Hepatocyte (in vitro differentiated cells): ENCODE measurements around the gene CRMP1.

Experiments
- EZH2 ChIP-seq: fragments of 200-600 bp; sonication (generic); IDR thresholded peaks from 2 replicates; pipeline ENCODE4 v1.6.1; 2016; ENCODE audit warnings: antibody characterized with exemption, mild to moderate bottlenecking, borderline replicate concordance
- EZH2phosphoT487 ChIP-seq: fragments of 200-600 bp; sonication (generic); IDR thresholded peaks from one replicate; pipeline ENCODE4 v1.6.1; 2018; ENCODE audit warnings: antibody characterized with exemption, mild to moderate bottlenecking, low read depth, moderate library complexity; ENCODE audit not compliant: unreplicated experiment, severe bottlenecking
- TF ChIP-seq, protein P1 (sequence below): fragments of 200-600 bp; sonication (generic); IDR thresholded peaks from 2 replicates; pipeline ENCODE4 v1.5.1; 2016; ENCODE audit warnings: antibody characterized with exemption, mild to moderate bottlenecking; ENCODE audit not compliant: poor library complexity

DNA sequence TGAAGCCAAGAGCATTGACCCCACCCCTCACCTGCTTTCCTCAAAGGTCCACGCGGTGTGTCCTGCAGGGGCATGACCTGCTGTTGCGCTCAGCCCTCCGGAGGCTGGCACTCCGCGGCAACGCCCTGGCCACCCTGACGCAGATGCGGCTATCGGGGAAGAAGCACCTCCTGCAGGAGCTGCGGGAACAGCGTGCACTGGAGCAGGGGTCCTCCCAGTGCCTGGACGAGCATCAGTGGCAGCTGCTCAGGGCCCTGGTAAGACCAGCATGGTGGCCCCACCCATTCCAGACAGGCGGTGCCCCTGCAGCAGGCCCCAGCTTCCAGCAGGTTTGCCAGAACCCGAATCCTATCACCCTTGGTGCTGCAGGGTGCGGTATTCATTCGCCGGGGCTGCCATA lies 95.9 kb downstream of the CRMP1 start:
- TF ChIP-seq, protein P1, sequence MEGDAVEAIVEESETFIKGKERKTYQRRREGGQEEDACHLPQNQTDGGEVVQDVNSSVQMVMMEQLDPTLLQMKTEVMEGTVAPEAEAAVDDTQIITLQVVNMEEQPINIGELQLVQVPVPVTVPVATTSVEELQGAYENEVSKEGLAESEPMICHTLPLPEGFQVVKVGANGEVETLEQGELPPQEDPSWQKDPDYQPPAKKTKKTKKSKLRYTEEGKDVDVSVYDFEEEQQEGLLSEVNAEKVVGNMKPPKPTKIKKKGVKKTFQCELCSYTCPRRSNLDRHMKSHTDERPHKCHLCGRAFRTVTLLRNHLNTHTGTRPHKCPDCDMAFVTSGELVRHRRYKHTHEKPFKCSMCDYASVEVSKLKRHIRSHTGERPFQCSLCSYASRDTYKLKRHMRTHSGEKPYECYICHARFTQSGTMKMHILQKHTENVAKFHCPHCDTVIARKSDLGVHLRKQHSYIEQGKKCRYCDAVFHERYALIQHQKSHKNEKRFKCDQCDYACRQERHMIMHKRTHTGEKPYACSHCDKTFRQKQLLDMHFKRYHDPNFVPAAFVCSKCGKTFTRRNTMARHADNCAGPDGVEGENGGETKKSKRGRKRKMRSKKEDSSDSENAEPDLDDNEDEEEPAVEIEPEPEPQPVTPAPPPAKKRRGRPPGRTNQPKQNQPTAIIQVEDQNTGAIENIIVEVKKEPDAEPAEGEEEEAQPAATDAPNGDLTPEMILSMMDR = no peak
- TF ChIP-seq EZH2 (no peak), EZH2phosphoT487 (no peak)
